GM21381 (cell line): ENCODE data around the gene MCTP1.

Experiments used
- ATAC-seq: cut with Tn5 transposase; IDR thresholded peaks from one replicate; pipeline ENCODE4 v1.9.1; 2021; ENCODE audit warnings: mild to moderate bottlenecking, moderate library complexity; ENCODE audit not compliant: unreplicated experiment

The MCTP1 gene

GRCh38 chr5:94742852-94743251 is 542.0 kb downstream of the MCTP1 start:
- no peak for ATAC-seq

- ATAC-seq = no peak
These were observed 544.6 kb downstream of the MCTP1 start for GRCh38 chr5:94740286-94740685.

GRCh38 chr5:94736498-94736897 is 548.4 kb downstream of the MCTP1 start:
- no peak for ATAC-seq

GRCh38 chr5:94731471-94731870 is 553.4 kb downstream of the MCTP1 start:
- ATAC-seq = no peak

GRCh38 chr5:94725142-94725541 is 559.8 kb downstream of the MCTP1 start:
- no peak for ATAC-seq

- no peak for ATAC-seq
These were observed 569.1 kb downstream of the MCTP1 start for GRCh38 chr5:94715768-94716167.

GRCh38 chr5:94711785-94712184 is 573.1 kb downstream of the MCTP1 start:
- ATAC-seq = no peak

- ATAC-seq = no peak
These were observed 575.6 kb downstream of the MCTP1 start for GRCh38 chr5:94709277-94709676.

- ATAC-seq = no peak
These were observed 577.5 kb downstream of the MCTP1 start for GRCh38 chr5:94707359-94707758.

GRCh38 chr5:94705427-94705826 is 579.5 kb downstream of the MCTP1 start:
- no peak for ATAC-seq

GRCh38 chr5:94702729-94703128 is 582.2 kb downstream of the MCTP1 start:
- ATAC-seq = peak; percentile 47

GRCh38 chr5:94700592-94700991 is 584.3 kb downstream of the MCTP1 start:
- ATAC-seq = peak; percentile 79

- no peak for ATAC-seq
These were observed 585.3 kb downstream of the MCTP1 start for GRCh38 chr5:94699562-94699961.

- ATAC-seq = no peak
These were observed 586.7 kb downstream of the MCTP1 start for GRCh38 chr5:94698197-94698596.

- ATAC-seq = no peak
These were observed 590.2 kb downstream of the MCTP1 start for GRCh38 chr5:94694671-94695070.

- ATAC-seq = no peak
These were observed 591.0 kb downstream of the MCTP1 start for GRCh38 chr5:94693845-94694370.

- peak; percentile 68 for ATAC-seq
These were observed 591.7 kb downstream of the MCTP1 start for GRCh38 chr5:94693043-94693822.

GRCh38 chr5:94692581-94692980 is 592.3 kb downstream of the MCTP1 start:
- ATAC-seq = no peak

- ATAC-seq = no peak
These were observed 592.9 kb downstream of the MCTP1 start for GRCh38 chr5:94691949-94692348.

- no peak for ATAC-seq
These were observed 593.6 kb downstream of the MCTP1 start for GRCh38 chr5:94691291-94691690.

GRCh38 chr5:94690778-94691177 is 594.1 kb downstream of the MCTP1 start:
- no peak for ATAC-seq

GRCh38 chr5:94689908-94690307 is 595.0 kb downstream of the MCTP1 start:
- no peak for ATAC-seq
